ENCODE results near the gene CCL22. TPM values are rescaled to one million over a fixed set of nuclear protein-coding genes. Genes with fewer than 3 reads are reported as not detected.

The CCL22 gene
- total RNA-seq, 1 experiment from 2014 or later = not detected

- intact Hi-C loops (cut with micrococcal nuclease; ENCODE audit: unreplicated experiment) = no loop called here
- no peaks in the 10 kb centered on the region for H3K36me3 ChIP-seq (ENCODE audit: insufficient read depth, low read length, poor library complexity, severe bottlenecking)
- H3K4me3 ChIP-seq (ENCODE audit: low read depth, low read length, poor library complexity, severe bottlenecking) = no peak within 1 kb of the TSS
- CTCF ChIA-PET = interaction anchor here (0.6 kb wide), 1 partner anchor 119 kb away, joined by 4 read pairs; no protein-coding TSS in a partner anchor
- BruUV-seq (replicated peaks) = no TSS peak
- DNase-seq (ENCODE audit: low spot score) = no peak
- H3K4me1 ChIP-seq (ENCODE audit: insufficient read depth, low read length, poor library complexity, severe bottlenecking) = no peaks in the 10 kb centered on the region
- POLR2A ChIA-PET (ENCODE audit: low non-redundant PET) = no interaction called here
- no peak within 1 kb of the TSS for H3K27ac ChIP-seq (ENCODE audit: low read depth, low read length, poor library complexity, severe bottlenecking)
- H3K27me3 ChIP-seq (replicated peaks; ENCODE audit: insufficient read depth, low read depth, low read length, poor library complexity) = no peaks in the 10 kb centered on the region
- no peak for TF ChIP-seq EZH2 (IDR thresholded peaks at IDR 0.05; ENCODE audit: borderline replicate concordance, low read depth, low read length, poor library complexity, severe bottlenecking)
- TF ChIP-seq, protein P1, sequence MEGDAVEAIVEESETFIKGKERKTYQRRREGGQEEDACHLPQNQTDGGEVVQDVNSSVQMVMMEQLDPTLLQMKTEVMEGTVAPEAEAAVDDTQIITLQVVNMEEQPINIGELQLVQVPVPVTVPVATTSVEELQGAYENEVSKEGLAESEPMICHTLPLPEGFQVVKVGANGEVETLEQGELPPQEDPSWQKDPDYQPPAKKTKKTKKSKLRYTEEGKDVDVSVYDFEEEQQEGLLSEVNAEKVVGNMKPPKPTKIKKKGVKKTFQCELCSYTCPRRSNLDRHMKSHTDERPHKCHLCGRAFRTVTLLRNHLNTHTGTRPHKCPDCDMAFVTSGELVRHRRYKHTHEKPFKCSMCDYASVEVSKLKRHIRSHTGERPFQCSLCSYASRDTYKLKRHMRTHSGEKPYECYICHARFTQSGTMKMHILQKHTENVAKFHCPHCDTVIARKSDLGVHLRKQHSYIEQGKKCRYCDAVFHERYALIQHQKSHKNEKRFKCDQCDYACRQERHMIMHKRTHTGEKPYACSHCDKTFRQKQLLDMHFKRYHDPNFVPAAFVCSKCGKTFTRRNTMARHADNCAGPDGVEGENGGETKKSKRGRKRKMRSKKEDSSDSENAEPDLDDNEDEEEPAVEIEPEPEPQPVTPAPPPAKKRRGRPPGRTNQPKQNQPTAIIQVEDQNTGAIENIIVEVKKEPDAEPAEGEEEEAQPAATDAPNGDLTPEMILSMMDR (conservative IDR thresholded peaks at IDR 0.05; ENCODE audit: low read depth, low read length) = no peak
- no peaks in the 10 kb centered on the region for H3K9me3 ChIP-seq (ENCODE audit: low read depth, low read length, poor library complexity, severe bottlenecking)
Observed at GRCh38 chr16:57403965-57404817, 45.6 kb downstream of the CCL22 start, which contains the start of gene CCL17. Gene CCL17 (plus strand): TSS chr16:57404767. CDS start chr16:57413933, 9,166 bp downstream.

DNA sequence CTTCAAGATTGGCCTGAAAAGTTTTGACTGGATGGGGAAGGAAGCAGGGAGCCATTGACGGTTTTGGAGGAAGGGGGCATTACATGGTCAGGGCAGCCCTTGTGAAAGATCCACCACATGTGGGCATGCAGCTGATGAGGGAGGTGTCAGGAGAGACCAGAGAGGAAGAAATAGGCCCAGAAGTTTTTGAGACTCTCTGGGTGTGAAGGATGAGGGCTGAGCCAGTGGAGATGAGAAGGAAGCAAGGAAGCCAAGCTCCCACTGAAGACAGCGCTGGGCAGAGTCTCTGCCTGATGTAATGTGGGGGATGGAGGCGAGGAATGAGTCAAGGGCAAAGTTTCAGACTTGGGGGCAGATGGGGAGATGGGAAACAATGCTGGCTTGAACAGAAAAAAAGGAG is 46.5 kb downstream of the CCL22 start:
- POLR2A ChIA-PET (ENCODE audit: low non-redundant PET) = no interaction called here

DNA sequence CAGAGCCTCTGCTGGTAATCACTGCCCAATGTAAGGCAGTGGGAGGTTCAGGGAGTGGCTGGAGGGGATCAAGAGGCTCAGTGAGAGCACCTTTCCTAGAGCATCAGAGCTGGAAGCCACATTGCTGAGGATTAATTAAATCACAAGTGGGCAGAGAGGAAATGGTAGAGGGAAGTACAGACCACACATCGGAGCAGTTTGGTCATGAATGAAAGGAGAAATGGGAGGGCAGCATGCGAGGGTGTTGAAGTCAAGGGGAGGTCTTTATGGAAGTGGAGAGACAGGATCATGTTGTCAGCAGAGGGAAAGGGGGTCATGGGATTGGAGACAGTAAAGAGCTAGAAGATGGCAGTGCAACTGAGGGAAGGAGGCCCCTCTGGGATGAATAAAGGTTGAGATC is 48.3 kb downstream of the CCL22 start:
- intact Hi-C loops (cut with micrococcal nuclease; ENCODE audit: unreplicated experiment) = no loop called here
- Histone ChIP-seq H3K27me3 (replicated peaks; ENCODE audit: insufficient read depth, low read depth, low read length, poor library complexity) (no peaks in the 10 kb centered on the region), H3K9me3 (ENCODE audit: low read depth, low read length, poor library complexity, severe bottlenecking) (no peaks in the 10 kb centered on the region), H3K27ac (ENCODE audit: low read depth, low read length, poor library complexity, severe bottlenecking) (no peak overlapping the region), H3K4me1 (ENCODE audit: insufficient read depth, low read length, poor library complexity, severe bottlenecking) (no peaks in the 10 kb centered on the region), H3K36me3 (ENCODE audit: insufficient read depth, low read length, poor library complexity, severe bottlenecking) (no peaks in the 10 kb centered on the region), H3K4me3 (ENCODE audit: low read depth, low read length, poor library complexity, severe bottlenecking) (no peak overlapping the region)
- ChIA-PET POLR2A (ENCODE audit: low non-redundant PET) (no interaction called here), CTCF (no interaction called here)
- DNase-seq (ENCODE audit: low spot score) = no peak
- no peak for TF ChIP-seq EZH2 (IDR thresholded peaks at IDR 0.05; ENCODE audit: borderline replicate concordance, low read depth, low read length, poor library complexity, severe bottlenecking)
- TF ChIP-seq, protein P1 (conservative IDR thresholded peaks at IDR 0.05; ENCODE audit: low read depth, low read length) = no peak
- no TSS peak for BruUV-seq (replicated peaks)

More for the DNA sequence above, 46.5 kb downstream of the CCL22 start:
- H3K9me3 ChIP-seq (ENCODE audit: low read depth, low read length, poor library complexity, severe bottlenecking) = no peaks in the 10 kb centered on the region
- DNase-seq (ENCODE audit: low spot score) = no peak
- TF ChIP-seq, protein P1 (conservative IDR thresholded peaks at IDR 0.05; ENCODE audit: low read depth, low read length) = no peak
- TF ChIP-seq EZH2 (IDR thresholded peaks at IDR 0.05; ENCODE audit: borderline replicate concordance, low read depth, low read length, poor library complexity, severe bottlenecking) = no peak
- no peak overlapping the region for H3K27ac ChIP-seq (ENCODE audit: low read depth, low read length, poor library complexity, severe bottlenecking)
- no peaks in the 10 kb centered on the region for H3K36me3 ChIP-seq (ENCODE audit: insufficient read depth, low read length, poor library complexity, severe bottlenecking)
- H3K4me1 ChIP-seq (ENCODE audit: insufficient read depth, low read length, poor library complexity, severe bottlenecking) = no peaks in the 10 kb centered on the region
- H3K27me3 ChIP-seq (replicated peaks; ENCODE audit: insufficient read depth, low read depth, low read length, poor library complexity) = no peaks in the 10 kb centered on the region
- intact Hi-C loops (cut with micrococcal nuclease; ENCODE audit: unreplicated experiment) = no loop called here
- CTCF ChIA-PET = no interaction called here
- BruUV-seq (replicated peaks) = no TSS peak
- H3K4me3 ChIP-seq (ENCODE audit: low read depth, low read length, poor library complexity, severe bottlenecking) = no peak overlapping the region
